GF-D8 (cell line): ENCODE results near the gene STRIT1.
"Not testable (repeated sequence)": the region's sequence is repeated elsewhere in the genome, so short reads cannot be mapped to it uniquely, and the experiment has no call there.

ENCODE experiments used
- DNase-seq: peaks from one replicate; lab custom pipeline; 2025; lab: John Stamatoyannopoulos, UW

The STRIT1 gene

GRCh38 chr3:155270485-155271342 is 22.8 kb downstream of the STRIT1 start:
- no peak for DNase-seq

DNA sequence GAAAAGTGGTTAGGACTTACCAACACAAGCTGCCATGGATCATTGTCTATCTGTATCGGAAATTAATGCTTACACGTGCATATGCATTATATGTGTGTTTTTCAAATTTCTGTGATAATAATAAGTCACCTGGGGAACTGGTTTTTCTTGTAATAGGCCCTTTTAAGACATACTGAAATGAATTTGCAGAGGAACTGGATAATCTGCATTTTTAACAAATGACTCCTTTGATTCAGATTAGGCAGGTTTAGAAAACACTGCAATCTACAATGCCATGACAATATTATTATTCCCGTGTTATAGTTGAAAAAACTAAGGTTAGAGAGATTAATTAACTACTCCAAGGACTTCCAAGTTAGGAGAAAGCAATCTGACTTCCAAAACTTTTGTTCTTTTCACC is 23.4 kb downstream of the STRIT1 start:
- DNase-seq: no peak

- DNase-seq: not testable (repeated sequence)
These were observed 30.6 kb downstream of the STRIT1 start for GRCh38 chr3:155262855-155263254.

GRCh38 chr3:155262295-155262694 is 31.2 kb downstream of the STRIT1 start:
- DNase-seq: no peak

- DNase-seq: no peak
These were observed 39.0 kb downstream of the STRIT1 start for GRCh38 chr3:155254445-155254844.

GRCh38 chr3:155252535-155252934 is 40.9 kb downstream of the STRIT1 start:
- no peak for DNase-seq

DNA sequence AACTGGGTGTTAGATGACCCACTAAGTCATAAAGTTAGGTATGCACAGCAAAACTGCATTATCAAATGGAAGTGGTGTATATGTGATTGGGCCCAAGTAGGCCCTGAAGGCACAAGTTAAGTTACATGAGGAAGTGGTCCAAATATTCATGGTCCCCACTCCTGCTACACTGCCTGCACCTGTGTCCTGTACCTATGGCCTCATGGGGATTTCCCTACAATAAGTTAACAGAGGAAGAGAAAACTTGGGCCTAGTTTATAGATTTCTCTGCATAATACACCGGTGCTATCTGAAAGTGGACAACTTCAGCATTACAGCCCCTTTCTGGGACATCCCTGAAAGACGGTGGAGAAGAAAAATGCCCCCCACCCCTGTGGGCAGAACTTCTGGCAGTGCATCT is 41.5 kb downstream of the STRIT1 start:
- no peak for DNase-seq

DNA sequence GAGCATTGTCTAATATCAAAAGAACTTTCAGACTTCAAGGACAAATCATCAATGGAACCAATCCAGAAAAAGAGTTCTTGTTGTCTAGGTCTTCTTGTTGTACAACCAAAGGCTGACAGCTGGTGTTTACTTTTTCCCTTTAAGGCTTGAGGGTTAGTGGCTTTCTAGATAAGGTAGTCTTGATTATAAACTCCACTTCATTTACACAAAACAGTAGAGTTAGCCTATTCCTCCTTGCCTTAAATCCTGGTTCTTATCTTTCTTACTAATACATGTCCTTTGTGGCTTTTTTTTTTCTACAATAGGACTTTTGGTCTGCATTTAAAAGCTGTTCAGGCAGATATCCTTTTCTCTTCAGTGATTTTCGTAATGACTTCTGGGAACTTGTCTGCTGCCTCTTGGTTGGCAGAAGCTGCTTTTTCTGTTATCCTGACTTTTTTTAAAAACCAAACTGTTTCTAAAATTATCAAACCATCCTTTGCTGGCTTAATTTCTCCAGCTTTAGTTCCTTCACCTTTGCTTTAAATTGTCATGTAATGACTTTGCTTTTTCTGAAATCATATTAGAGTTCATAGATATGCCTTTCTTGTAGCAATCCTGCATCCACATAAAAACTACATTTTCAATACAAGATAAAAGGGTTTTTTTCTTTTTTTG is 44.8 kb downstream of the STRIT1 start:
- DNase-seq: no peak

- no peak for DNase-seq
These were observed 48.8 kb downstream of the STRIT1 start for GRCh38 chr3:155244699-155245098.

DNA sequence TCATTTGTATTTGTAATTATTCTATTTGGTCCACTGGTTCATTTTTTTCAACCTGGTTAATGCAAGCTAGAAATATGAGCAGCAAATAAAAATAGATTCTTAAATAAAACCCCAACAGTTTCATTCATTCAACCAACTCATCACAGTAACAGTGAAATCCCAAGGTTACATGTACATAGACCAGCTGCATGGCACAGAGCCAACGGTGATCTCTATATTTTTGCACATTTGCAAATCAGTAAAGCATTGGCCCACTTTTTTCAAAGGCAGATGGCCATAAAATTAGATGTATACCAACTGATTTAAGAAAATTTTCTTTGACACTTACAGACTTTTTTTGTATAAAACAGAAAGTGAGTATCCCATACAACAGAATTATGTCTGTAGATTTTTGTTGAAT is 49.3 kb downstream of the STRIT1 start:
- no peak for DNase-seq

DNA sequence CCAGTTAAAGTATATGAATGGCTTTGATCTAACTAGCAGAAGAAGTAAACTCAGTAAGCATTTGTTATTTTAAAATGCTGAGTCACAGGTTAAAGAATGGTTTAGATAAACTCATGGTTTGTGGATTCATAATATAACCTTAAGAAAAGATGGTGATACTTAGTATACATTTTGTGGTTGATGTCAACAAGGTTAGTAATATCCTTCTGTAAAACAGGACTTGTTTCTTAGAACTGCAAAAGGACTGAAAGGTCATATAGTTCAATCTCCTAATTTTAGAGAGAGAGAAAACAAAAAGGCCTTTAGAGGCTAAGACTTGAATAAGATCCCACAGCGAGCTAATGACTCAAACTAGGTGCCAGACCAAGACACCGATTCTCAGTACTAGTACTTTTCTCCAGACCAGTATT is 50.0 kb downstream of the STRIT1 start:
- DNase-seq: no peak

GRCh38 chr3:155242342-155242741 is 51.1 kb downstream of the STRIT1 start:
- DNase-seq: no peak

DNA sequence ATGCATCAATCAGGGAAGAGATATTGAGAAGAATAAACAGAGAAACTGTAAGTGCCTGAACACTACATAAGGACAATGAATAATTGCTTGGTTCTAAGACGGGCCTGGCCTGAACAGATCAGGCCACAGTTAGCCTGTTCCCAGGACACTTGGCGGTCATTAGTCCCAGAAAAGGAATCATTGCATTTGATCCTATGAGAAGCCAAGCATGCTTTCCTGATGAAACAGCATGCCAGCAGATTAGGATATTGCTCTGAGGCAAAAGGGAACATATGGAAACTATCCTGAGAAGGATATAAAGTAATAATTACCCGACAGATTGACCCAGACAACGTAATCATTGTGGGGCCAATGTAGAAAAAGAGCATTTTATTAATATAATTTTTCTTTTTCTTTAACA is 51.9 kb downstream of the STRIT1 start:
- DNase-seq: no peak
